Stimulated activated CD4-positive, alpha-beta T cell treated with anti-CD3 and anti-CD28 coated beads, Interleukin-1b, Interleukin-23, amount 100 ng/mL, for 1 hour (primary cell): ENCODE results near the gene ITGB5.

Source experiments
- DNase-seq, 2 donors: peaks; one replicate each; pipeline ENCODE4 v3.0.0-alpha.2; 2020; ENCODE audit warnings: low read depth in 2 of 2

The ITGB5 gene

DNA sequence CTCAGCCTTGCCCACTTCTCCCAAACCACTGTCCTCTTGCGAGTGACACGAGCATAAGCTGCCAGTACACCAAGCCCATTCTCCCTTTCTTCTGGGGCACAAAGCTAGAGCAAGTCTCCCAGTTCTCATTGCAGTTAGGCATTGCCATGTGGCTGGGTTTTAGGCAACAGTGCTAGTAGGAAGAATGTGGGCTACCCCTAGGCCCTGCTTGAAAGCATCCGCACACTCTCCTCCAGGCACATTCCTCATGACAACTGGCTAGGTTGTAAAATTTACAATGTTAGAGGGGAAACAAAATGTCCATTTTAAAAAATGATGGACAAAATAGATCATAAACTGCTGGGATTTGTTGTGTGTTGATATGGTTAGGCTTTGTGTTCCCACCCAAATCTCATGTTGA is 19.7 kb downstream of the ITGB5 start:
- DNase-seq: no peak

DNA sequence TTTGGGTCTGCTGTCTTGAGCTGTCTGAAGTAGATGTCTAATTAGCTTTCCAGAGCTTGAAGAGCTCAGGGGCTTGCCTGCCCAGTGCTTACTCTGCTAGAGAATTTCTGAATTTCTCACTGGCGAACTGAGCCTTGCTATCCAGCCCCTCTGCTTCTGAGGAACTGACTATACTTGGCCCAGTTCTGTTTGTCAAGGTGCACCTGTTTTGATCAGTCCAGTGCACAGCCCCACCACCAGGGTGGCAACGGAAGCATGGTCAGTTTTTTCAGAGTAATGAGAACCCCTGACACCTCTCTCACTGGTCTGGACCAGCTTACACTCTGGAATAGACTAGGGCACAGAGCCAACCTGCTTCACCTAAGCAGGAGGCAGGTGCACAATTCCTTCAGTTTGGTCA is 25.2 kb downstream of the ITGB5 start:
- DNase-seq: no peak

DNA sequence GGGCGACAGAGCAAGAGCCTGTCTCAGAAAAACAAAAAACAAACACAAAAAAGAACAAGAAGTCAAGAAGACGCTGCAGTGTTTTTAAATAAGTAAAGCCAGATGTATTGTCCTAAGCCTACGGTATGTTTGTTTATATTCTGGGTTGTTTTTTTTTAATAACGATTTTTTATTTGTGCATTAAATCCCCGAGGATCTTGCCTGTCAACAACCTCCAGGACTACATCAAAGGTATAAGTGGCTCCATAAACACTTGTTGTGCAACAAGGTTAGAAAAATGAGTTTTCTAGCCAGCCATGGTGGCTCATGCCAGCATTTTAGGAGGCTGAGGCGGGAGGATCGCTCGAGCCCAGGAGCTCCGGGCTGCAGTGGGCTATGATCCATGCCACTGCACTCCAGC is 26.1 kb downstream of the ITGB5 start:
- DNase-seq: no peak

DNA sequence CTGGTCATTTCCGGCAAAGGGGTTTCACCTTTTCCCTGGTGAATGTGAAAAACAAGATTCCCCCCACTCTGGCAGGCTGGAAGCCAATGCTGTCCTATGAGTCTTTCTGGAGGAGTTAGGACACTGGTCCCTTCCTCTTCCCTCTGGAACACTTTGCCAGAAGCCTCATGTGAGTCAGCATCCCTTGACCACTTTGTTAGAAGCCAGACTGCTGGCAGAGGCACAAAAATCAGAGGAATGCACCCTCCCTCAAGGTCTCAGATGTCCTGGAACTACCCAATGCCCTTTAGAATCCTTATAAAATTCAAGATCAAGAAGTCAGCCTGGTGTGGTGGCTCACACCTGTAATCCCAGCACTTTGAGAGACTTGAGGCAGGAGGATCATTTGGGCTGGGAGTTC is 26.6 kb downstream of the ITGB5 start:
- no peak for DNase-seq

DNA sequence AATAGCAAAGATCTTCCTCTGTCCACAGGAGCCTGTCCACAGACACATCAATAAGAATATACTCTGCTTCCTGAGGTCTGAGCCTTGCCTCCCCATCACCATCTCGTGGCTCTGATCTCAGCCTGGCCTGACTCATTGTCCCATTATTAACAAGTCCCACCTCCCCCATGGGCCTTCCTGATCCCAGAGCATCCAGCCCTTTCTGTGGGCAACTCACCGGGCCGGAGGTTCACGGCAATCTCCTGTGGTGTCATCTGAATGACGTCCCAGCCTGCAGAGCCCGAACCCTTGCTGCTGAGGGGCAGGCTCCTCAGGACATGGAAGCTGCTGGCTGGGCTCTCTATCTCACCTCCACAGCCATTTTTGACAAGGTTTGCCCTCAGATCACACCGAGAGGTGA is 28.1 kb downstream of the ITGB5 start:
- no peak for DNase-seq

DNA sequence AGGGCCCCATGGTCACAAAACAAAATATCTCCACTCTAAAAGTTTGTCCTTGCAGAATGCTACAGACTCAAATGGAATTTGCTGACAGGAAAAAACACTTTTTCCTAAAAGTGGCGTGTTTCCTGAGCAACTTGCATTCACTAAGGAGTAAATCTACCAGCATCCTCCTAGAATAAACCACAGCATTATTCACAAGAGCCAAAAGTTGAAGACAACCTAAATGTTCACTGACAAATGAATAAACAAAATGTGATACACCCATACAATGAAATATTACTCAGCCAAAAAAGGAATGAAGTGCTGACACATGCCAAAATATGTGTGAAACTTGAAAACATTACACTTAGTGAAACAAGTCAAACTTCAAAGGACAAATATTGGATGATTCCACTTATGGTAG is 28.9 kb downstream of the ITGB5 start:
- DNase-seq: no peak

DNA sequence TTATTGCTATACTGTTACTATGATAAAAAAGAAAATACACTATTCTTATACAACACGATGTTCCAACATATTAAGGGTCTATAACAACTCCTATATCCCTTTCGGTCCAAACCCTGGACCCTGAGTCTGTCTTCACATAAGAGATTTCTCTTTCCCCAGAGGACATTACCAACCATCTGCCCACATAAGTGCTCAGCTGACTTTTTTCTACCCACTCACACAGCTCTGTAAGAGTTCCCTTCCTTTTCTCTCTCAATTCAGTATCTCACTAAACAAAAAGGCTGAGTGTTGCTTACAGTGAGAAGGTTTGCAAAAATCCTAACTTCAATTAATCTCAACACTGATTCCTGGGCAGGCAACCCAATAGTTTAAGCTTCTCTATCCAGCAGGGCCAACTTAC is 30.5 kb downstream of the ITGB5 start:
- DNase-seq: no peak

DNA sequence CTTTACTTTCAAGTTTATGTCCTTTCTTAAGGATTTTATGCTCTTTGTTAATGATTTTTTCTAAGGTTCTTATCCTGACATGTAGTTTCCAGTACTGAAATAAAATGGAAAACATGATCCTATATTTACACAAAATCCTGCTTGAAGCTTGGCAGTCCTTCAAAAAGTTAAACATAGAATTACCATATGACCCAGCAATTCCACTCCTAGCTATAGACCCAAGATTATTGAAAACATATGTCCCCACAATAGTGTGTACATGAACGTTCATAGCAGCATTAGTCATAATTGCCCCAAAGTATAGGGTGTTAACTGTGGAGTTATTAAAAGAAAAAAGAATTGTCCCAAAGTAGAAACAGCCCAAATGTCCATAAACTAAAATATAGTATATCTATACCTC is 33.2 kb downstream of the ITGB5 start:
- no peak for DNase-seq

DNA sequence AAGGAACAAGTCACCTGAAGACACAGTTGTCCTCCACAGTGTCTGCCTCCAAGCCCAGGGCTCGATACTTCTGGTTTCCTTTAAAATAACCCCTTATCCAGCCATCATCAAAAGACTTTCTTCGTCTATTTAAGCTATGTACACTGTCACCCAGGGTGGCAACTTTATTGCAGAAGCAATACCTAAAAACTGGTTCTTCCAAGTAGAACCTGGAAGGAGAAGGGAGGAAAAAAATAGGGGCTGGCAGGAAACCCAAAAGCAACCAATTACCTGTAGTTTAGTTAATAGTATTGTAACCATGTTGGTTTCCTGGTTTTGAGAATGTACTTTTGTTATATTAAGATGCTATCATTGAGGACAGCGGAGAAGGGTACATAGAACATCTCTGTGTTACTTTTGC is 33.7 kb downstream of the ITGB5 start:
- DNase-seq: no peak

DNA sequence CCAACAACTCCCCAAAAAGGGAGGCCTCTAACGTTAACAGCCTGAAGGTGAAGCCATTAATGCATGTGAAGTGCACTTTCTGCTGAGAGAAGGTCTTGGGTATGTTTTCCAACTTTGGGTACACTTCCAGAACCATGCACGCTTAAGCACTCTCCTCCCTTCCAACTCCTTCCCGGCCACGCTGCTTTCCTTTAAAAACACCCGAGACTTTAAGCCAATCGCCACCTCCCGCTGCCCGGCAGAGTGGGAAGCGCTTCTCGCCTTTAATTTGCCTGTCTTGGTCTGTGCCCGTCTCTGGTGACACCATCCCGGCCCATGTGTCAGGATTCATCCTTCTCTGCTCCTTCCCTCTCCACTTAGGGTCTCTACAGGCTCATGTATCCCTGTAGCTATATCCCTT is 35.3 kb downstream of the ITGB5 start:
- DNase-seq: no peak

DNA sequence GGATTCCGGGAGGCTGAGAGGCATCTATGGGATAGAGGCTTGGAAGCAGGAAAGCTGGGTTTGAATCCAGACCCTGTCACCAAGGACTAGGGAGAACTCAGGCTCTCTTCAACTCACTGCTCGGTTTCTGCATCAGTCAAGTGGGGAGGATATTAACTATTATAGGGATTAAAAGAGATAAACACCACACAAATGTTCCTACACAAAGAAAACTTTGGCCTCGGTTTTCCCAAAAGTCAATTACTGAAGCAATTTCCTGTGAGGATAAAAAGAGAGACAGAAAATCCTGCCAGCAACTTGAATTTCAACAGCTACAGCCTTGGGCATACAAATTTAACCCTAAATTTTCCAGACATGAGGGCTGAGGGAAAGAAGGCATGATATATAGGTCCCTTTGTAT is 36.0 kb downstream of the ITGB5 start:
- no peak for DNase-seq

DNA sequence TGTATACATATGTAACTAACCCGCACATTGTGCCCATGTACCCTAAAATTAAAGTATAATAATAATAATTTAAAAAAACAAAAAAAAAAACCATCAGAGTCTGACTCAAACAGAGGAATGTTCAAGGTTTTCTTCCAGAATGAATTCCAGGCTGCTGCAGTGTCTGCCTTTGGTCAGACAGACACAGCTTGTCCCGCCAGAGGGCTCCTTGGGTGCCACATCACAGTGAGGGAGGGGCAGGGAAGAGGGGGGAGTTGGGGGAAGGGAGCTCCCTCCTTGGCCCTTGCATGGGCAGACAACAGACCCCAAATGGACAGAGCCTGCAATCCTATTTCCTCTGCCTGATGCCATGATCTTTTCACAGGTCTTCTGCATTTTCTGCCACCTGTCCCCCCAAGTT is 36.5 kb downstream of the ITGB5 start:
- no peak for DNase-seq

DNA sequence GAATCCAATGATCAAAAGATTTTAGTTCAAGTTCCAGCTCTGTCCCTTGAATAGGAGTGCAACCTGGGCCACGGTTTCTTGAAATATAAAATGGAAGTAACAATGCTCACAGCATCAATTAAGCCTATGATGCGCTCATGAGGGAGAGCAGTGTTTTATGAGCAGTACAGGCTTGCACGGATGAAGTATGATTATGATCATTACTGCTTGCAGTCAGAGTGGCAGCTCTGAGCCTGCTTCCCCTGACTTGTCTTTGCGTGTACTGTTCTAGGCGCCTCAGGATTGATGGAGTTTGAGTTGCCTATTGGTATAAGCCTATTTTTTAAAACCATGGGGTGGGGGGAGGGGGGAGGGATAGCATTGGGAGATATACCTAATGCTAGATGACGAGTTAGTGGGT is 37.0 kb downstream of the ITGB5 start:
- no peak for DNase-seq

DNA sequence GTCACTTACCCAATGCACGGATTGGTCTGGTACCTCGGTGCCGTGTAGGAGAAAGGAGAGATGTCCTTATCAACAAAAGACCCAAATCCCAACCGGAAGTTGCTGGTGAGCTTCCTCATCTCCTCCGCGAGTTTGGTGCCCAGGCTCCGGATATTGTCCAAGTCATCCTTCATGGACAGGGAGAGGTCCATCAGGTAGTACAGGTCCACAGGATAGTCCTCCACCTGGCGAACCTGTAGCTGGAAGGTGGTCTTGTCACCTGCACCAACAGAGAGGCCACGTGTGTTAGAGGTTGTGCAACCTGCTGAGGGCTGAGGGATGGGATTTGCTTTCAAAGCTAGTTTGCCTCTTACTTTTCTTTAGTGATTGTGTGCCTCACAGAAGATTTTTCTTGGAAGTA is 38.9 kb downstream of the ITGB5 start:
- no peak for DNase-seq

DNA sequence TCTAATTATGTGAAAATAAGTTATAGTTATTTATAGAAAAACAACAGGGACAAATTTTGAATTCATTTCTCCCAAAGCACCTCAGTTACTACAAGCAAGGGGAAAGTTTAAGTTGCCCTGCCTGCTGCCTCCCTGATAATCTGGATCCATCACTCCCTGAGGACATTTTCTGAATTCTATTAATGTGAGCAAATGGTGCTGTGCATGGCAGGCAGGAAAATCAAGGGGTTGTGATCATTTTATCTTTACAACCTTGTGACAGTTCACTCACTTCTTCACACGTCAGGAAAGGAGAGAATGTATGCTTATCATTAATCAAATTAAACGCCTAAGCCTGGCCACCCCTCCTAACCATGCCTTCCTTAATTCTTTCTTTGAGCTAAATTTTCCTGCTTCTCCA is 39.3 kb downstream of the ITGB5 start:
- no peak for DNase-seq

DNA sequence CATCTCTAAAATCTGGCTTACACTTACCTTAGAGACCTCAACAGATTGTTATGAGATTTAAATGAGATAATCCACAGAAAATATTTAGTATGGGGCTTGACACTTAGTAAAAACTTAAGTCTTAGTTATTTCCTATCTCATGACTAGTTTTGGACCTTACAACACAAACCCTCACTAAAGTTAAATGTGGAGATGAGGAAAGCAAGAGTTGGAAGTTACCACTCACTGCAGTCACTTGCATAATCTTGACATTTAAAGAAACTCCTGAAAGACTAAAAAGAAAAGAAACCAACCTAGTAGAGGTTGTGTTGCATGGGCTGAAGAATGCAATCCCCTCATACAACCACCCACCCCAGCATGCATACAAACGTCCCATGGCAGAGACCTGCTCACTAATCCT is 40.1 kb downstream of the ITGB5 start:
- DNase-seq: no peak

DNA sequence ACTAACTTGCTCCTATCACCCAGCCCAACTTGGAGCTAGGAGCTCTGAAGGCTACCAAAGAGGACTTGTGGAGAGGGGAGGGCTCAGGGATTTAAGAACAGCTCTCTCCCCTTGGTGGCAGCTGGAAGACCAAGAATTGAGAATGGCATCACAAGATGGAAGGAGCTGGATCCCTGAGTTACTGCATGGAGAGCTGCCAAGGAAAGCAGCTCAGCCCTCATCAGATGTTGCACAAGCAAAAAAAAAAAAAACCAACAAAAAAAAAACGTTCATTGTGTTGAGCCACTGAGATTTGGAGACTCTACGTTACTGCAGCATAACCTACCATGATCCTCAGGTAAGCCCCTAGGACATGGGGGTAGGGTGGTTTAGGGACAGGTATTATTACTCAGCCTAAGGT is 41.0 kb downstream of the ITGB5 start:
- no peak for DNase-seq

DNA sequence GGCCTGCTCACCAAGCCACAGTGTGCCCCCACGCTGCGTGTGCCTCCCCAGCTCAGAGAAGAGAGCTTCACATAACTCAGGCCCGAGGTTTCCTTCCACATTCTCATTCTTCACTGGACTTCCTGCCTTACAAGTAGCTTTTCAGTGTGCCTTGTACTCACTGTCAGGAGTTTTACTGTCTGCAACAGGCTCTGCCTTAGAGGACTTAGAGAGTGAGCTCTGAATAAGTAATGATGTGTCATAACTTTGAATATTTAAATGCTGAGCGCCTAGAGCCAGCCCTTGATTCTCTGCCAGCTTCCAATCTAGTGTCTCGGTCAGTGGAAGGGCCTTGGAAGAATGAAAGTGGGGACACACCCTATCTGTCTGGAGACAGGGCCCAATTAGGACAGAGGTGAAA is 41.8 kb downstream of the ITGB5 start:
- no peak for DNase-seq

DNA sequence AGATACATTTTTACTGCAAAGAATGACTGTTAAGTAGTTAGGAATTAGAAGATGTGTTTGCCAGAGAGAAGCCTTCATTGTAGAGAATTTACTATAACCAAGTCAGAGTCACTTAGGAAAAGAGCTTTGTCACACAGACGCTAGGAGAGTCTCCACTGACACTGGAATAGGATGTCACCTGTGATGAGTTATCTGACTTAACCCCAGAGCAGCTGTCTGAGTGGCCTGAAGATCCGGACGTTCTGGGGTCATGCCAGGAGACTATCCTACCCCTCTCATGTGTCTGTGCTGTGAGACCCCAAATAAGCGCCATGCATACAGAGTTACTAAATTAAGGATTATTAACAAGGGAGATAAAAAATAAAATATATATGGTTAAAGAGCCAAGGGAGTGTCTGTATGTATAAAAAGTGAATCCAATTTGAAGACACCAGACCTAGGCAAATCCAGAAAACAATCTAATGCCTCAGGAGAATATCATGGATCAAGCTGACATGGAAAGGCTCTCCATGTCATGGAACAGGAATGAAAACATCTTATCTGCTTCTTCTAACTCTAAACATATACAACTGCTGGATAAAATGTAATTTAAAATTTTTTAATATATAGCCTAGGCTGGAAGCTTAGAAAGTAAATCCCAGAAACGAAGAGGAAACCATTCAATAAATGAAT is 43.5 kb downstream of the ITGB5 start:
- DNase-seq: no peak

DNA sequence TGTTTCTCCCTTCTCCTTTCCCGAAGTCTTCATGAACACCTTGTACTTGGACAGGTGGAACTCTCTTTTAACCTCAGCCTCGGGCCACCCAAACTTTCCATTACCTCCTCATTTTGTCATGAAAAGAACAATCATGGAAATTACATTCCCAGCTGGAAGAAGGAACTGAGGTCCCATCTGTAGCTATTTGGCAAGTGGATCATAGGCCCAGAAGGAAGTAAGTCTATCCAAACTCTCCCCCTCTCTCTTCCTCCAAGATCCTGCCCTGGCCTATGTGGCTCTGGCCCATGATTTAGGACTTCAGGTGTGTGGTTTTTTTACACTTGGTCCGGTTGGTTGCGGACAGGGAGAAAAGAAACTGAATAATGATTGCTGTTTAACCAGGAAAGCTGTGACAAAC is 44.1 kb downstream of the ITGB5 start:
- DNase-seq: no peak

DNA sequence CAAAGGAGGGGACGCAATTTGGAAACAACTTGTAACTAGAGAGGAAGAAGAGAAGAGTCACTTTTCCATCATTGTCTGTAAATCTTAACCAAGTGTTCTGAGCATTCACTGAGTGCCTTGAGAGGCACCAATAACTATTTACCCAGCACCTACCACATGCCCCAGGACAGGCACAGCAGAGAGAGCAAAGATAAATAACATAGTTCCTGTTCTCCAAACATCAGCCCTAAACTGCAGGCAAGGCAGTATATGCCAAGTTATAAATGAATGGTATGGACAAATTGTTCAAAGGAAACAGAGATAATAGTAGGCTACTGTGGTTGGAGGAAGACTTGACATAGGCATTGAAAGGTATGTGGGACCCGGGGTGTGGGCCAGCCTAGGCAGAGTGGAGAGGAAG is 45.6 kb downstream of the ITGB5 start:
- no peak for DNase-seq

DNA sequence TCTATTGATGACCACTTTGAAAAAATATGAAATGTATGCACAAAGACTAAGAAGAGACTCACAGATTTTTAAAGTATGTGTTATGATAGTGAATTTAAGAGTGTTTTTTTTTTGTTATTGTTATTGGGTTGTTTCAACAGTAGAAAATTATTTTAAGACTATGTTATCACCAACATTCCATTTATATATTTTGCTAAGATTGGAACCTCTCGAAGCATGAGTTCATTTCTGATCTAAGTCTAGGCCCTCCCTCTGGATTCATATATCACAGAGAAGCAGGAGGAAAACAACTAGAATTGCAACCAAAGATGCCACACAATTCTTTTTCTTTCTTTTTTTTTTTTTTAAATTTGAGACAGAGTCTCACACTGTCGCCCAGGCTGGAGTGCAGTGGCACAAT is 46.8 kb downstream of the ITGB5 start:
- no peak for DNase-seq

DNA sequence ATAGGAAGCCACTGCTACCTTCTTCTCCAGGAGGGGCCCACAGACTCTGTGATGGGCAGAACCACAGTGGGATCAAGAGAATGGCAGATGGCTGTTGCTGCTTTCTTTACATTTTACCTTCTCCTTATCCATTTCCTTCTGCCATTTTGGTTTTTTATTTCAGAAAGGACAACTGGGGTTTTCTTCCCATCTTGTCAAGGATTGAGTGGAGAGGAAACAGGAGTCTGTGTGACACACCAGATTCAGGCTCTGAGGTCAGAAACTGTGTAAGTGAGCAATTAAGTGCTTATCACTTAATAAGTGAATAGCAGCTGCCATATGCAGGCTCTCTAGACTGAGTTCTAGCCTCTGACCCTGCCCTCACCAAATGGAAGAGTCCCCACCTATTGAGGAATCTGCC is 47.3 kb downstream of the ITGB5 start:
- DNase-seq: no peak

DNA sequence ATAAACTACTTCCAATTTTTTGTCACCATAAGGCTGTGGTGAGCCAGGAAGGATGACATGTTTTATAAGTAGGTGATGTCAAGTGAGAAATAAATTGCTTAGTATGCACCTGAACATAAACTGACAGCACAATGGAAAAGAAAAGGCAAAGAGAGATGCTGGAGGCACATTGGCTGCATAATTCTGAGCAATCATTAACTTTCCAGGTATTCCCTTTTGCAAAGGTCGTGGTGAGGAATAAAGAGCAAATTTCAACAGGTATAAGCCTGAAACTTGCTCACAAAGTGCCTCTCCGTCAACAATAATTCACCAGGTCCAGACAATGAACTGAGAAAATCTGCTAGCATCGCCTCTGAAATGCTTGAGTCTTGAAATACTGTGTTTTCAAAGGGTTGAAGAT is 48.2 kb downstream of the ITGB5 start:
- no peak for DNase-seq

DNA sequence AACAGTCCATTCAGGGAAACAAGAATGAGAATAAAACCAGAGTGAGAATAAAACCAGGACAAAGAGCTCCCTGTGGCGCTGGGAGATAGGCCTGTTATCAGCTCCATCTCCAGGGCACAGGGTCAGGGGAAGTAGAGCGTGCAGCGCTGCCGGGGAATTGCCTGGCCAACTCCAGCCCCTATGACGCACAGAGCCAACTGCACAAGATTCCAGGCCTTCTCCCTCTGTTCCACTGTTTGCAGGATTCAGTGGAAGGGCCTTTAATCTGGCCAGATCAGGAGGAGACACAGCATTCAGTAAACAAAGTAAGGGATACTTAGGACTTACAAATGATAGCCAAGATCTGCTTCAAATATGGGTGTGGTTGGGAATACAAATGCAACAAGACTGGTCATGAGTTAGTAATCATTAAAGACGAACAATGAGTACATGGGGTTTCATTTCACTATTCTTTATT is 49.4 kb downstream of the ITGB5 start:
- DNase-seq: no peak
